ENCODE results near the gene LBH. TPM values are rescaled to one million over a fixed set of nuclear protein-coding genes. Genes with fewer than 3 reads are reported as not detected.

The LBH gene
- total RNA-seq, 1 experiment from 2014 or later, result 1.2 TPM

GRCh38 chr2:30192314-30192713 lies 39.0 kb upstream of the LBH start:
- Histone ChIP-seq H3K36me3 (ENCODE audit: control insufficient read depth in 1 of 2, insufficient read depth in 2 of 2, low read length in 2 of 2) (no peaks in the 10 kb centered on the region), H3K4me2 (ENCODE audit: low read length) (no peak overlapping the region)

More at GRCh38 chr2:30192314-30192713, 39.0 kb upstream of the LBH start:
- Histone ChIP-seq H3K9ac (ENCODE audit: low read length) (no peak overlapping the region), H3K4me1 (ENCODE audit: control insufficient read depth in 1 of 2, insufficient read depth in 2 of 2, low read length in 2 of 2) (no peaks in the 10 kb centered on the region), H3K79me2 (ENCODE audit: insufficient read depth, low read length) (no peaks in the 10 kb centered on the region), H2AFZ (ENCODE audit: low read depth, low read length, poor library complexity, severe bottlenecking) (no peak overlapping the region), H3K9me3 (ENCODE audit: control insufficient read depth in 1 of 2, insufficient read depth in 1 of 2, low read depth in 1 of 2, low read length in 2 of 2) (no peaks in the 10 kb centered on the region), H4K20me1 (ENCODE audit: insufficient read depth) (no peaks in the 10 kb centered on the region), H3K27me3 (ENCODE audit: insufficient read depth, low read length) (0 out of 2 replicates have a peak, but pooled peaks cover 6% of the 10 kb centered on the region), H3K27ac (ENCODE audit: low read depth, low read length) (no peak overlapping the region), H3K9me2 (ENCODE audit: insufficient read depth) (no peaks in the 10 kb centered on the region), H3K4me3 (replicated peaks in 1 of 2; ENCODE audit: low read depth in 1 of 2, low read length in 2 of 2) (no peak overlapping the region)
- no peak for ATAC-seq
- no TSS peak for BruUV-seq (replicated peaks)
- no peak for DNase-seq (ENCODE audit: low read depth, low spot score)
- intact Hi-C loops (cut with micrococcal nuclease), result no loop called here
- ChIA-PET CTCF (no interaction called here), POLR2A (no interaction called here), RAD21 (ENCODE audit: low non-redundant PET in 1 of 2, low total read pairs in 2 of 2, uncharacterized antibody in 2 of 2, unreplicated experiment in 2 of 2) (no interaction called here)
- TF ChIP-seq MAX (IDR thresholded peaks at IDR 0.05) (no peak), CBX3 (IDR thresholded peaks at IDR 0.05; ENCODE audit: low read depth) (no peak), CEBPB (IDR thresholded peaks at IDR 0.05; ENCODE audit: low read depth) (no peak), ELF1 (IDR thresholded peaks at IDR 0.05; ENCODE audit: borderline replicate concordance, low read depth) (no peak), SP1 (IDR thresholded peaks at IDR 0.05; ENCODE audit: low read depth) (no peak), EGR1 (IDR thresholded peaks at IDR 0.05; ENCODE audit: low read depth) (no peak), ATF3 (IDR thresholded peaks at IDR 0.05) (no peak), ZFX (IDR thresholded peaks at IDR 0.05) (no peak), REST (IDR thresholded peaks at IDR 0.05; ENCODE audit: low read depth) (no peak)
